Mesodermal cell (in vitro differentiated cells): ENCODE measurements around the gene RAB22A.
"Not testable (repeated sequence)": the region's sequence is repeated elsewhere in the genome, so short reads cannot be mapped to it uniquely, and the experiment has no call there.

Experiments
- H3K27ac ChIP-seq: 2 replicates; pipeline ENCODE4 v1.7.0; 2013; ENCODE audit warnings: mild to moderate bottlenecking, low read depth, low read length, moderate library complexity; ENCODE audit not compliant: severe bottlenecking
- H3K36me3 ChIP-seq: 2 replicates; pipeline ENCODE4 v1.7.1; 2013; ENCODE audit warnings: mild to moderate bottlenecking, low read length, moderate library complexity; ENCODE audit not compliant: control insufficient read depth, insufficient read depth
- H3K4me1 ChIP-seq: one replicate; pipeline ENCODE4 v1.7.1; 2013; ENCODE audit warnings: mild to moderate bottlenecking, low read length; ENCODE audit not compliant: insufficient read depth, control insufficient read depth, poor library complexity, severe bottlenecking
- H3K4me3 ChIP-seq: 2 replicates; pipeline ENCODE4 v1.7.0; 2013; ENCODE audit warnings: low read length, control low read depth, mild to moderate bottlenecking; ENCODE audit not compliant: insufficient read depth, poor library complexity, severe bottlenecking; ENCODE audit errors: extremely low read depth
- H3K9me3 ChIP-seq: 2 replicates; pipeline ENCODE4 v1.7.1; 2013; ENCODE audit warnings: mild to moderate bottlenecking, low read length, moderate library complexity; ENCODE audit not compliant: control insufficient read depth
- WGBS, 2 experiments: methylation state at CpG; one replicate each; pipeline ENCODE4 v1.1.5; 2013; ENCODE audit warnings: missing lambda C conversion rate in 2 of 2; ENCODE audit not compliant: insufficient coverage in 2 of 2; 5-methylcytosine and 5-hydroxymethylcytosine counted together

Gene RAB22A

DNA sequence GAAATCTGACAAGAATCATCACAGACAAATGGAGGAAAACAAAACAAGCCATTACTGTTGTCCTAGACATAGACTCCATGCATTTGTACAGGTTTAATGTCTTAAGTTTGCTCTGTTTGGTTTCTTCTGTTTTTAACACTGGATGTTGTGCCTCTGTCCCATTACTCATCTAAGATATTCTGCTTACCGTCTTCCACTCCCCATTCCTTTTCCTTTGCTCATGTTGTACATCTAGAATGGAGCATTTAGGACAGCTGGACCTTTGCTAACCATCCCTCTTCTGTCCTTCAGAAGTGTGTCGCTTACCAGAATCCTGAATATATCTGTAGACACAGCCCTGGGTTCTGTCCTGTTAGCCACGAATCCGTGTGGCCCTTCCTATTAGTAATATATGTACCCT is 35.2 kb downstream of the RAB22A start:
- Histone ChIP-seq H3K9me3 (no peaks in the 10 kb centered on the region), H3K36me3 (peaks cover 29% of the 10 kb centered on the region), H3K4me3 (no peak overlapping the region), H3K27ac (no peak overlapping the region), H3K4me1 (peaks cover 7% of the 10 kb centered on the region)
- 95 to 100% methylated on average over 1 to 4 of the region's 4 CpGs for WGBS, 2 experiments

DNA sequence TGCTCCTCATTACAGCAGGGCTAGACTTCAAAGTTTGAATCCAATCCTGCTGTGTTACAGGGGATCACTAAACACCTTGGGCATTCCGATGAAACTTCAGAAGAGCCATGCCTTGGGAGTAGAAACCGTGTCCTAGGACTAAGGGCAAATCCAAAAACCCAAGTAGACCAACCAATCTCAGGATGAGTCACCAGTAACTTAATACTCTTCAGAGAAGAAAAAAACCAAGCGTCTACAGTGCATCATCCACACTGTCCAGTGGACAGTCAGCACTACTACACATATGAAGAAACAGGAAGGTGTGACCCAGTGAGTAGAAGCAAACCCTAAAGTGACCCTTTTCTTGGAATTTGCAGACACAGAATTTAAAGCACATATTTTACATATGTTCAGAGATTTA is 40.1 kb downstream of the RAB22A start:
- H3K4me1 ChIP-seq, result peaks cover 2% of the 10 kb centered on the region
- no peaks in the 10 kb centered on the region for H3K9me3 ChIP-seq
- WGBS, 2 experiments, result 89 to 100% methylated on average over 2 to 3 of the region's 3 CpGs
- no peak overlapping the region for H3K4me3 ChIP-seq
- no peak overlapping the region for H3K27ac ChIP-seq
- H3K36me3 ChIP-seq, result peaks cover 53% of the 10 kb centered on the region

DNA sequence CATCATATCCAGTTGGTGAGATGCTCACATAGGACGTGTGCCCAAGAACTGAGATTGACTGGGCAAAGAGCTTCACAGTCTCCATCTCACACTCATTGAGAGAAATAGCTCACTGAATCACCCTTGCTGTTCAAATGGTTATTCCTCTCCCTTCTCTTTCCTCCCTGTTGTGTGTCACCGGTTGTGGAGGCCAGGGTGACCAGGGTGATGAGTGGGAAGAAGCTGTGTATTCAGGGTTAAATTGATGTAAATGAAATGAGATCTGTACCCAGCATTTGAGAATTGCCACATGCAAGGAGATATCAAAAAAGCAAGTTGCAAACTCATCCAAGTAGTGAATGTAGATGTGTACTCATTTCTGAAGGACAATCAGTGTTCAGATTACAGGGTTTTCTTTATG is 43.0 kb downstream of the RAB22A start:
- H3K9me3 ChIP-seq, result no peaks in the 10 kb centered on the region
- H3K27ac ChIP-seq, result no peak overlapping the region
- H3K4me3 ChIP-seq, result no peak overlapping the region
- WGBS, 2 experiments, result 91 to 100% methylated on average over 1 of the region's 2 CpGs
- H3K4me1 ChIP-seq, result peaks cover 2% of the 10 kb centered on the region
- peaks cover 57% of the 10 kb centered on the region for H3K36me3 ChIP-seq

DNA sequence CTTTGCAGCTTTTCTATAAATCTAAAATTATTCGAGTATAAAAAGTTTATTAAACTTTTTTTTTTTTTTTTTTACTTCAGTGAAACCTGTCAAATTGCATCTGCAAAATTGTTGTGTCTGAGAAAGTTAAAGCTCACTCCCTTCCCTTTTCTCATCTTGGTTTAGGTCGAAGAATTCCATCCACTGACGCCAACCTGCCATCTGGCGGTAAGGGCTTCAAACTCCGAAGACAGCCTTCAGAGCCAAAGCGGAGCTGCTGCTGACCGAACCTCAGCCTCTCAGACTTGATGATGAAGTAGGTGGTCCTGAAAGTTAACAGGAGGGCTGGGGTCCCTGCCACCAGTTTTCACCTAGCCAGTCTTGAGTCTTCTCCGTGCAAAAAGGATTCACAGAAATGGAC is 49.9 kb downstream of the RAB22A start:
- 79 to 98% methylated on average over 3 to 6 of the region's 8 CpGs for WGBS, 2 experiments

DNA sequence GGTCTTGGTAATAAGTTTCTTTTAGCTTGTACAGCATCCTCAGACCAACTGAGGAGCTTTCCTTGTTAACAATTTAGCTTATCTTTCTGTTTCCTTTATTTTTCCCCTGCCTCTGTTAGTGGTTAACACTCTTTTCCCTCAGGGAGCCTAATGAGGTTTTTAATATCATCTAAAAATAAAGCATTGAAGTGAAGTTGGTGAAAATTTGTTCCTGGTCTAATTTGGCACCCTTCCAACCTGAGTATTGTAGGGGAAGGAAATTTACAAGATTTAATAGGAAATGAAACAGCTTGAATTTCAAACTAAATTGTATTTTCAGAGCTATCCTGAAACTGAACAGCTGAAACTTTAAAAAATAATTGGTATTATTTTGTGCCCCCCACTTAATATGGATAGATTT is 51.4 kb downstream of the RAB22A start:
- H3K4me3 ChIP-seq, result no peak overlapping the region
- H3K9me3 ChIP-seq, result no peaks in the 10 kb centered on the region
- no peaks in the 10 kb centered on the region for H3K4me1 ChIP-seq
- H3K36me3 ChIP-seq, result peaks cover 40% of the 10 kb centered on the region
- no peak overlapping the region for H3K27ac ChIP-seq

More for the DNA sequence above, 49.9 kb downstream of the RAB22A start:
- no peaks in the 10 kb centered on the region for H3K4me1 ChIP-seq
- H3K27ac ChIP-seq, result no peak overlapping the region
- H3K9me3 ChIP-seq, result no peaks in the 10 kb centered on the region
- H3K36me3 ChIP-seq, result peaks cover 50% of the 10 kb centered on the region
- no peak overlapping the region for H3K4me3 ChIP-seq

DNA sequence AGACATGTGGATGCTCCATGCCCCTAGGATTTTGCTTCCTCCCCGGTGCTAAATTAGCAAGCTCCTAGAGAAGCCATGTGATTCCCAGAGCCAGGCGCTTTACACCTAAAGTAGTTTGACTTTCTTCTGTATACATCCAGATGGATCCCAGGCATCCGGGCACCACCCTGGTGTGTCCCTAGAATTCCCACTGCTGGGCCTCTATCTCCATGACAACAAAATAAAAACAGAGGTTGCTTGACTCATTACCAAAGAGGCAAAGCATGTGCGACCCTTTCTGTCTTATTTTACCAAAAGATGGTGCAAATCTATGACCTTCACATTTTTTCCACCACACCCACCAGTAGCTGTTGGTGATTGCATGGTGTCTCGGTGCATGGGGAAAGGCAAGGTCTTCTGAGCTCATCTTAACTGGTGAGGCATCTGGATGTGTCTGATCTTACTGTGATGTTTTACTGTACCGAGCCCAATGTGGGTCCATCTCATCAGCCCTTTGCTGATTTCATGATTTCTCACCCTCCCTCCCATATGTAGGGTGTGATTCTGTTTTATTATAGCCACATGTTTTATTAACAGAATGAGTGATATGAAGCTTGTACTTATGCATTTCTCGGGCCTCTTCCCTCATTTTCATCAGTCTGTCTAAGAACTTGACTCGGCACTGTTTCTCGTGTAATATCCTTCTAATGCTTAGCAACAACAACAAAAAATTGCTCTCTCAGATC is 52.1 kb downstream of the RAB22A start:
- peaks cover 36% of the 10 kb centered on the region for H3K36me3 ChIP-seq
- no peaks in the 10 kb centered on the region for H3K4me1 ChIP-seq
- H3K27ac ChIP-seq, result peak overlapping the region; percentile 37
- no peaks in the 10 kb centered on the region for H3K9me3 ChIP-seq
- 87 to 89% methylated on average over 4 to 5 of the region's 9 CpGs for WGBS, 2 experiments
- no peak overlapping the region for H3K4me3 ChIP-seq

DNA sequence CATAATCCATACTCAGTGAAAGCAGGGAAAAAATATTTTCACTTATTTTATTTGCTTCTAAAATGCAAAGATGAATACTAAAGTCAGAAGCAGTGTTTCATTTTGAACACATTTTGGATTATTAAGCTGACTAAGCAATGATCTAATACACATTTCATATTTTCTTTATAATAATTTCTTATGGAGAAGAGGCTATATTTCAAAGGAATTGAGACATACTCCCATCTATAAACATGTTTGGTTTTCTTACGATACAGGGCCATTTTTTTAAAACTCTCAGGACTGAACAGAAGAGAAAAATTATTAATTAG is 52.6 kb downstream of the RAB22A start:
- H3K36me3 ChIP-seq, result peaks cover 31% of the 10 kb centered on the region
- 100% methylated on average over 1 of the region's 1 CpG; no CpG with 5 or more reads in 1 of the 2 experiments for WGBS, 2 experiments
- peak overlapping the region; percentile 37 for H3K27ac ChIP-seq
- H3K9me3 ChIP-seq, result no peaks in the 10 kb centered on the region
- H3K4me3 ChIP-seq, result no peak overlapping the region
- no peaks in the 10 kb centered on the region for H3K4me1 ChIP-seq

DNA sequence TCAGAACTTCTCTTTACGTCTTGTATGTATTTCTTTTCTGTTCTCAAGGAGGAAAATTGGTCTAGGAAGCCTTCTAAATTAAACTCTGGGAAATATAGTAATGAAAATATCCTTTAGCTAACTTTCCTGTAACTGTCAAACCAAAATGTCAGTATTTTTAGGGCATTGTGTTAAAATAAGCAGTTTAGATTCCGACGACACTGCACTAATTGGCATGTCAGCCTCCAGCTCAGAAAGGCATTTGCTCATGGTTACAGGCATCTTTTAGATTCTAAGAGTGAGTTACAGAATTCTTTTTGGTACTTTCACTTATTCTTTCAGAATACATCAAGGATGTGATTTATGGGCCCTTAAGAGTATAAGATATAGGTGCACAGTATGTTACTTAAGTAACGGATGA is 53.5 kb downstream of the RAB22A start:
- Histone ChIP-seq H3K4me3 (no peak overlapping the region), H3K4me1 (no peaks in the 10 kb centered on the region), H3K27ac (no peak overlapping the region), H3K9me3 (no peaks in the 10 kb centered on the region), H3K36me3 (peaks cover 24% of the 10 kb centered on the region)
- WGBS, 2 experiments, result 89 to 100% methylated on average over 2 to 3 of the region's 4 CpGs

DNA sequence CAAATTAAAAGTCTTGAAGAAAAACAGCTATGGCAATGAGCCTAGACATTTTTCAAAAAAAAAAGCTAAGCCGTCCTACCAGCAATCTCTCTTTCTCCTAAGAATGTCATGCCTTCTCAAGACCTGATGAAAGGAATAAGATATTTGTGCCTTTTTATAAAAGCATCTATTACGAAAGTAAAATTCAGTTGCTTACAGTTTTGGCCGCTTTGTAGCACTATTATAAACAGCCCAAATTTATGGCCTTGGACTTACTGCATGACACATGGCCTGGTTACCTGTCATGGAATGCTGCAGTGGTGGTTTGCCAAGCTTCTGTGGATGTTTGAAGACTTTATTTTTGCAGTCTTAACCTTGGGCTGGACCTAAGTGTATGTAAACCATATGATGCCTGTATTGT is 57.4 kb downstream of the RAB22A start:
- WGBS, 2 experiments, result 100% methylated on average over 1 of the region's 3 CpGs; no CpG with 5 or more reads in 1 of the 2 experiments
- H3K27ac ChIP-seq, result no peak overlapping the region

DNA sequence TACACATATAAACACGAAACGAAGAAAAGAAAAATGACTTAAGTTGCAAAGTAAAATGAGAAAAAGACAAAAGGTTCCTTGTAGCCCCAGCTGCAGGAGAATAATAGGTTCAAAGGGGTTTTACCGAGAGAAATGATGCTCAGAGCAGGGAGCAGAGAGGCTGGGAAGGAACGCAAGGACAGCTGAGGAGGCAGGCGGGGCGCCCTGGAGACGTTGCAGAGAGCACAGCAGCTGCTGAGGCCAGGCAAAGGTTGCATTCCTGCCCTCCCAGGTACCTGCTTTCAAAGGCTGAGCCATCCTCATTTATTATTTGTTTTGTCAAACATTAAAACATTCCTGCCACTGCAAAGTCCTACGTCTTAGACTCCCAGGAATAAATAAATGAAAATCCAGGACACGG is 63.3 kb downstream of the RAB22A start:
- no peak overlapping the region for H3K4me3 ChIP-seq
- WGBS, 2 experiments, result 45 to 58% methylated on average over 7 to 8 of the region's 9 CpGs

More for the DNA sequence above, 57.4 kb downstream of the RAB22A start:
- Histone ChIP-seq H3K9me3 (no peaks in the 10 kb centered on the region), H3K36me3 (peaks cover 11% of the 10 kb centered on the region), H3K4me3 (no peak overlapping the region), H3K4me1 (no peaks in the 10 kb centered on the region)

DNA sequence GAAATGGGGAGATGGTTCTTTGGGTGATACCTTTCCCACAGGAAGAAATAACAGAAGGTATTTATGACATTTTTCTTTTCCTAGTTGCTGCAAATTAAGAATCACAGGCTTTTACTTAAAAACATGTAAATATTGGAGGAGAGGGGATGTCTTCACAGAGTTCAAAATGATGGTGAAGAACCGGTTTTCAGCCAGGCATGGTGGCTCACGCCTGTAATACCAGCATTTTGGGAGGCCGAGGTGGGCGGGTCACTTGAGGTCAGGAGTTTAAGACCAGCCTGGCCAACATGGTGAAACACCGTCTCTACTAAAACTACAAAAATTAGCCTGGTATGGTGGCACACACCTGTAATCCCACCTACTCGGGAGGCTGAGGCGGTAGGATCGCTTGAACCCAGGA is 63.8 kb downstream of the RAB22A start:
- H3K27ac ChIP-seq, H3K4me3 ChIP-seq, H3K9me3 ChIP-seq, H3K36me3 ChIP-seq: not testable (repeated sequence)
- peaks cover 13% of the 10 kb centered on the region for H3K4me1 ChIP-seq
- 87 to 91% methylated on average over 7 to 8 of the region's 8 CpGs for WGBS, 2 experiments

More for the DNA sequence above, 63.3 kb downstream of the RAB22A start:
- Histone ChIP-seq H3K27ac (no peak overlapping the region), H3K36me3 (no peaks in the 10 kb centered on the region), H3K9me3 (no peaks in the 10 kb centered on the region), H3K4me1 (peaks cover 13% of the 10 kb centered on the region)
